NCI-H1436 treated with DMSO at 0.1 percent for 48 hours (cell line): ENCODE measurements around the gene MAPK4.

Experiments used
- DNase-seq: peaks from one replicate; lab custom pipeline; 2025; lab: John Stamatoyannopoulos, UW

The MAPK4 gene

GRCh38 chr18:50653402-50654093 lies 93.7 kb downstream of the MAPK4 start:
- no peak for DNase-seq

- DNase-seq = no peak
Observed at GRCh38 chr18:50654211-50654610, 94.3 kb downstream of the MAPK4 start.

GRCh38 chr18:50654658-50655550 lies 95.0 kb downstream of the MAPK4 start:
- DNase-seq = no peak

- DNase-seq = no peak
Observed at GRCh38 chr18:50656396-50656795, 96.5 kb downstream of the MAPK4 start.

GRCh38 chr18:50656841-50657470 lies 97.1 kb downstream of the MAPK4 start:
- no peak for DNase-seq

GRCh38 chr18:50658601-50659000 lies 98.7 kb downstream of the MAPK4 start:
- no peak for DNase-seq

- no peak for DNase-seq
Observed at GRCh38 chr18:50659091-50660003, 99.5 kb downstream of the MAPK4 start.

- no peak for DNase-seq
Observed at GRCh38 chr18:50661013-50661412, 101.1 kb downstream of the MAPK4 start.

- no peak for DNase-seq
Observed at GRCh38 chr18:50662177-50662576, 102.3 kb downstream of the MAPK4 start.

GRCh38 chr18:50662775-50663383 lies 103.0 kb downstream of the MAPK4 start:
- DNase-seq = no peak

- no peak for DNase-seq
Observed at GRCh38 chr18:50663626-50664441, 103.9 kb downstream of the MAPK4 start.

GRCh38 chr18:50665015-50665414 lies 105.1 kb downstream of the MAPK4 start:
- DNase-seq = no peak

- DNase-seq = no peak
Observed at GRCh38 chr18:50665519-50665918, 105.6 kb downstream of the MAPK4 start.

- DNase-seq = no peak
Observed at GRCh38 chr18:50666536-50666935, 106.6 kb downstream of the MAPK4 start.

- DNase-seq = no peak
Observed at GRCh38 chr18:50671376-50671775, 111.5 kb downstream of the MAPK4 start.

GRCh38 chr18:50674307-50674980 lies 114.6 kb downstream of the MAPK4 start:
- DNase-seq = no peak

GRCh38 chr18:50675043-50675442 lies 115.2 kb downstream of the MAPK4 start:
- no peak for DNase-seq

- DNase-seq = no peak
Observed at GRCh38 chr18:50678651-50679050, 118.8 kb downstream of the MAPK4 start.

GRCh38 chr18:50679056-50679455 lies 119.2 kb downstream of the MAPK4 start:
- DNase-seq = no peak

- DNase-seq = no peak
Observed at GRCh38 chr18:50679656-50680055, 119.8 kb downstream of the MAPK4 start.
